Endothelial cell of umbilical vein (primary cell): ENCODE measurements around the gene CENPN. TPM values are rescaled to one million over a fixed set of nuclear protein-coding genes. Genes with fewer than 3 reads are reported as not detected.

Experiments
- BruUV-seq: library from RNA; stranded (reverse); fragments of 400-500 nt; replicated peaks from 2 replicates; lab custom pipeline; 2021; lab: Mats Ljungman, UMichigan
- CTCF ChIA-PET: fragments of 300-600, 350-600 bp; sonication (Branson Sonifier 250); formaldehyde crosslinking; loops from one replicate; lab custom pipeline; 2021; ENCODE audit warnings: antibody characterized with exemption, inconsistent platforms; lab: Charles Lee
- POLR2A ChIA-PET: fragments of 300-600, 350-600 bp; sonication (Branson Sonifier 250); formaldehyde crosslinking; loops from one replicate; lab custom pipeline; 2021; ENCODE audit warnings: antibody characterized with exemption, inconsistent platforms; lab: Charles Lee
- DNase-seq: peaks from one replicate; pipeline ENCODE4 v3.0.0-alpha.2; 2011; ENCODE audit warnings: low read depth, low spot score
- FAIRE-seq: peaks from 2 replicates; lab custom pipeline; 2011; peaks lifted over from hg19 to GRCh38; lab: Jason Lieb, UNC
- H2AFZ ChIP-seq: 2 replicates; pipeline ENCODE4 v1.6.0; 2012; ENCODE audit warnings: low read depth, low read length, control low read depth, inconsistent platforms
- H3K27ac ChIP-seq: 2 replicates; pipeline ENCODE4 v1.5.1; 2011; ENCODE audit warnings: low read depth, mild to moderate bottlenecking, control low read depth, low read length, moderate library complexity; ENCODE audit not compliant: insufficient read depth
- H3K27me3 ChIP-seq, 2 experiments: 2 replicates each; pipeline versions ENCODE4 v1.6.0 to v1.6.1; 2011; ENCODE audit warnings: low read length in 2 of 2, mixed read lengths in 1 of 2; ENCODE audit not compliant: control insufficient read depth in 2 of 2, insufficient read depth in 2 of 2
- H3K36me3 ChIP-seq, 2 experiments: 2 replicates in 1 of 2; 3 replicates in 1 of 2; pipeline ENCODE4 v1.5.1; 2011; ENCODE audit warnings: low read length in 2 of 2, mild to moderate bottlenecking in 1 of 2, moderate library complexity in 1 of 2; ENCODE audit not compliant: control insufficient read depth in 2 of 2, insufficient read depth in 2 of 2; ENCODE audit errors: extremely low read depth in 1 of 2
- H3K4me1 ChIP-seq: 3 replicates; pipeline ENCODE4 v1.5.1; 2011; ENCODE audit warnings: mild to moderate bottlenecking, low read length; ENCODE audit not compliant: control insufficient read depth, insufficient read depth; ENCODE audit errors: extremely low read depth
- H3K4me2 ChIP-seq: 2 replicates; pipeline ENCODE4 v1.6.1; 2011; ENCODE audit warnings: low read length, control low read depth, mixed read lengths; ENCODE audit not compliant: insufficient read depth
- H3K4me3 ChIP-seq, 3 experiments: fragments of 200-600 bp in 1 of 3; sonication (generic), shearing (Covaris generic) in 1 of 3; replicated peaks in 1 of 3; 2 replicates each; pipeline ENCODE4 v1.5.1; 2011 to 2016; ENCODE audit warnings: control low read depth in 3 of 3, low read length in 3 of 3, mild to moderate bottlenecking in 2 of 3, inconsistent platforms in 1 of 3, low read depth in 1 of 3, moderate library complexity in 1 of 3; ENCODE audit not compliant: insufficient read depth in 1 of 3
- H3K79me2 ChIP-seq: 2 replicates; pipeline ENCODE4 v1.6.0; 2012; ENCODE audit warnings: low read length, inconsistent platforms; ENCODE audit not compliant: control insufficient read depth, insufficient read depth
- H3K9ac ChIP-seq: replicated peaks from 2 replicates; pipeline ENCODE3; 2011; ENCODE audit warnings: low read length, control low read depth; ENCODE audit not compliant: insufficient read depth; ENCODE audit errors: extremely low read depth
- H3K9me1 ChIP-seq: replicated peaks from 3 replicates; pipeline ENCODE4 v1.6.0; 2011; ENCODE audit warnings: mild to moderate bottlenecking, low read length; ENCODE audit not compliant: control insufficient read depth, insufficient read depth; ENCODE audit errors: extremely low read depth
- H3K9me3 ChIP-seq: replicated peaks from 2 replicates; pipeline ENCODE4 v1.5.1; 2012; ENCODE audit warnings: low read length, inconsistent platforms; ENCODE audit not compliant: control insufficient read depth, insufficient read depth
- H4K20me1 ChIP-seq: replicated peaks from 2 replicates; pipeline ENCODE3; 2011; ENCODE audit warnings: mild to moderate bottlenecking, low read length; ENCODE audit not compliant: control insufficient read depth, insufficient read depth; ENCODE audit errors: extremely low read depth
- EZH2 ChIP-seq: IDR thresholded peaks from 2 replicates; pipeline ENCODE4 v1.6.1; 2012; ENCODE audit warnings: borderline replicate concordance, low read depth, mild to moderate bottlenecking, moderate library complexity, low read length, inconsistent platforms; ENCODE audit not compliant: severe bottlenecking
- FOS ChIP-seq: IDR thresholded peaks from 2 replicates; pipeline ENCODE4 v1.6.1; 2011; ENCODE audit warnings: mild to moderate bottlenecking, low read length, moderate library complexity, borderline replicate concordance; ENCODE audit not compliant: insufficient read depth
- GATA2 ChIP-seq: IDR thresholded peaks from 2 replicates; pipeline ENCODE4 v1.7.0; 2011; ENCODE audit warnings: low read depth, mild to moderate bottlenecking, moderate library complexity, mixed read lengths, low read length; ENCODE audit not compliant: insufficient read length, insufficient read depth
- JUN ChIP-seq: IDR thresholded peaks from 2 replicates; pipeline ENCODE4 v1.6.1; 2011; ENCODE audit warnings: borderline replicate concordance, low read depth; ENCODE audit not compliant: insufficient read length, insufficient read depth
- MYC ChIP-seq: IDR thresholded peaks from one replicate; pipeline ENCODE4 v1.6.1; 2011; ENCODE audit warnings: mild to moderate bottlenecking, low read depth, low read length
- POLR2A ChIP-seq: IDR thresholded peaks from 2 replicates; pipeline ENCODE4 v1.6.1; 2012; ENCODE audit warnings: low read depth, mild to moderate bottlenecking, control low read depth, low read length
- POLR2AphosphoS5 ChIP-seq: IDR thresholded peaks from 2 replicates; pipeline ENCODE4 v1.6.1; 2012; ENCODE audit warnings: low read depth, mild to moderate bottlenecking, control low read depth, low read length, moderate library complexity; ENCODE audit not compliant: insufficient read depth
- dilution Hi-C: fragments of 300-500 bp; cut with MboI; formaldehyde crosslinking; loops from one replicate; pipeline ENCODE4 v1.15.0; 2019; ENCODE audit warnings: low sequenced_read_pairs; ENCODE audit not compliant: extremely low pct_ligation_motif_present
- intact Hi-C: fragments of 100-400 bp; cut with micrococcal nuclease; formaldehyde crosslinking; loops from one replicate; pipeline ENCODE4 v1.10.0; 2022
- polyA plus RNA-seq, 4 experiments: library from polyadenylated mRNA; depleted of rRNA in 3 of 4; stranded (reverse) in 3 of 4; unstranded in 1 of 4; fragments of >200 nt; gene quantifications; 2 replicates each; pipeline versions ENCODE4 v1.2.1 to v1.2.3, GENCODE V29; 2011 to 2012; ENCODE audit warnings: missing spikeins in 1 of 4
- total RNA-seq: library from RNA; stranded (reverse); gene quantifications from 2 replicates; pipeline ENCODE4 v1.2.3, GENCODE V29; 2021
- TF ChIP-seq, protein P1 (sequence below), 2 donors: IDR thresholded peaks; 1 replicate in 1 of 2; 2 replicates in 1 of 2; pipeline ENCODE4 v1.5.1; 2011; ENCODE audit warnings: low read length in 2 of 2, mild to moderate bottlenecking in 2 of 2, moderate library complexity in 2 of 2, control low read depth in 1 of 2, inconsistent platforms in 1 of 2, low read depth in 1 of 2; ENCODE audit not compliant: insufficient read depth in 1 of 2; ENCODE audit errors: extremely low read depth in 1 of 2
- TF ChIP-seq, protein P2 (sequence below): IDR thresholded peaks from 2 replicates; pipeline ENCODE4 v1.6.1; 2011; ENCODE audit not compliant: insufficient read depth, insufficient read length

Gene CENPN
- total and polyA plus RNA-seq, 2 donors (not counting 3 experiments of a cell fraction or from before 2014, with no cell fraction given), result 17.6 to 52.4 TPM

DNA sequence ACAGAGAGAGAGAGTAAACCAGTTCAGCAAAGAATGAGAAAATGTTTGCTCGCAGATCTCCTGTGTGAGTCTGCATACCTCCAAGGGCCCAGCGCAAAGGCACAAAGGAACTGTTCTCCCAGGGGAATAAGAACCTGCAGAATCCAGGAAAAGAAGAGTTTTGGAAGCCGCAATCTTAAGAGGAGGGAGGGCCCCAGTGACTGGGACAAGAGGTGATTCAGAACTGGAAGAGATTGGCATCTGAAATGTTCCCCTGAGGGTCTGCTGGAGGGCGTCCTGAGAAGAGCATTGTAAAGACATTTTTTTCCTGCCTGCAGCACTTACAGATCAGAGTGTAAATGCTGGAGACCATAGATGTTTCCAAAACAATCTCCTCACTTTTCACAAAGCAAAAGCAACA, 34.7 kb downstream of the CENPN start:
- intact Hi-C loops, result no loop called here
- no TSS peak for BruUV-seq
- dilution Hi-C loops, result no loop called here

DNA sequence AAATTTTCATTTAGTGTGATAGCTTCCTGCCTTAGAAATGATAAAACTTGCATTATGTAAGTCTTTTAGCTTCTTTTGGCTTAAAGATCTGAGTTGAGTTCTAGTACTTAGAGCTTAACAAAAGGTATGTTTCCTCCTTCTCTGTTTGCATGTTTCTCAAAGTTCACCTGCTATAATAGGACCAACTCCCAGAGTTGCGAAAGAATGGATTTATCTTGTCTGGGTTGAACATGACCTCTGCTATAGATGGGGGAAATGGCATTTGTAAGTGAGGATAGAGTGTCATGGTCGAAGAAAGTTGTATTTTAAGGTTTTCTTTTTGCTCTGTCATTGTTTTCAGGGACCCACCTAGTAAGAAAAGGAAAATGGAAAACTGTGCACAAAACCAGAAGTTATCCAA, 35.8 kb downstream of the CENPN start:
- no peak overlapping the region for H3K4me2 ChIP-seq
- H3K9me3 ChIP-seq, result no peaks in the 10 kb centered on the region
- H4K20me1 ChIP-seq, result no peaks in the 10 kb centered on the region
- H2AFZ ChIP-seq, result no peak overlapping the region
- dilution Hi-C loops (no loop called here), intact Hi-C loops (no loop called here)
- H3K9ac ChIP-seq, result no peak overlapping the region
- H3K27me3 ChIP-seq, result no peaks in the 10 kb centered on the region
- no peaks in the 10 kb centered on the region for H3K9me1 ChIP-seq
- DNase-seq (no peak), FAIRE-seq (no peak)
- ChIA-PET CTCF (no interaction called here), POLR2A (no interaction called here)
- no TSS peak for BruUV-seq
- no peaks in the 10 kb centered on the region for H3K4me1 ChIP-seq
- no peak overlapping the region for H3K27ac ChIP-seq
- H3K79me2 ChIP-seq, result peaks cover 17% of the 10 kb centered on the region
- no peak overlapping the region for H3K4me3 ChIP-seq
- no peak for TF ChIP-seq POLR2AphosphoS5
- no peak for TF ChIP-seq EZH2
- TF ChIP-seq, protein P1, sequence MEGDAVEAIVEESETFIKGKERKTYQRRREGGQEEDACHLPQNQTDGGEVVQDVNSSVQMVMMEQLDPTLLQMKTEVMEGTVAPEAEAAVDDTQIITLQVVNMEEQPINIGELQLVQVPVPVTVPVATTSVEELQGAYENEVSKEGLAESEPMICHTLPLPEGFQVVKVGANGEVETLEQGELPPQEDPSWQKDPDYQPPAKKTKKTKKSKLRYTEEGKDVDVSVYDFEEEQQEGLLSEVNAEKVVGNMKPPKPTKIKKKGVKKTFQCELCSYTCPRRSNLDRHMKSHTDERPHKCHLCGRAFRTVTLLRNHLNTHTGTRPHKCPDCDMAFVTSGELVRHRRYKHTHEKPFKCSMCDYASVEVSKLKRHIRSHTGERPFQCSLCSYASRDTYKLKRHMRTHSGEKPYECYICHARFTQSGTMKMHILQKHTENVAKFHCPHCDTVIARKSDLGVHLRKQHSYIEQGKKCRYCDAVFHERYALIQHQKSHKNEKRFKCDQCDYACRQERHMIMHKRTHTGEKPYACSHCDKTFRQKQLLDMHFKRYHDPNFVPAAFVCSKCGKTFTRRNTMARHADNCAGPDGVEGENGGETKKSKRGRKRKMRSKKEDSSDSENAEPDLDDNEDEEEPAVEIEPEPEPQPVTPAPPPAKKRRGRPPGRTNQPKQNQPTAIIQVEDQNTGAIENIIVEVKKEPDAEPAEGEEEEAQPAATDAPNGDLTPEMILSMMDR (IDR thresholded peaks at IDR 0.05; ENCODE audit: extremely low read depth in 1 of 2, insufficient read depth in 1 of 2, low read depth in 1 of 2, low read length in 2 of 2), result no peak
- TF ChIP-seq POLR2A, result no peak
- no peak for TF ChIP-seq FOS
- TF ChIP-seq, protein P2, sequence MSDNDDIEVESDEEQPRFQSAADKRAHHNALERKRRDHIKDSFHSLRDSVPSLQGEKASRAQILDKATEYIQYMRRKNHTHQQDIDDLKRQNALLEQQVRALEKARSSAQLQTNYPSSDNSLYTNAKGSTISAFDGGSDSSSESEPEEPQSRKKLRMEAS, result no peak
- no peak for TF ChIP-seq GATA2
- TF ChIP-seq MYC, result no peak
- no peak for TF ChIP-seq JUN
- peaks cover 13 to 17% of the 10 kb centered on the region in 2 experiments for H3K36me3 ChIP-seq

More for the DNA sequence above, 34.7 kb downstream of the CENPN start:
- no peaks in the 10 kb centered on the region for H4K20me1 ChIP-seq
- FAIRE-seq (no peak), DNase-seq (no peak)
- peaks cover 26% of the 10 kb centered on the region for H3K79me2 ChIP-seq
- no peak overlapping the region for H3K9ac ChIP-seq
- H2AFZ ChIP-seq, result no peak overlapping the region
- H3K9me3 ChIP-seq, result no peaks in the 10 kb centered on the region
- H3K27me3 ChIP-seq, result no peaks in the 10 kb centered on the region
- H3K4me1 ChIP-seq, result peaks cover 7% of the 10 kb centered on the region
- CTCF ChIA-PET, result no interaction called here
- H3K4me2 ChIP-seq, result no peak overlapping the region
- H3K36me3 ChIP-seq, result peaks cover 13 to 17% of the 10 kb centered on the region in 2 experiments
- H3K9me1 ChIP-seq, result no peaks in the 10 kb centered on the region
- no peak for TF ChIP-seq POLR2AphosphoS5
- TF ChIP-seq, protein P2, result no peak
- H3K27ac ChIP-seq, result no peak overlapping the region
- no peak overlapping the region for H3K4me3 ChIP-seq
- POLR2A ChIA-PET, result no interaction called here
